GM18511 (cell line): ENCODE results near the gene STXBP6.

ENCODE experiments used
- ATAC-seq: cut with Tn5 transposase; IDR thresholded peaks from one replicate; pipeline ENCODE4 v1.9.1; 2021; ENCODE audit warnings: mild to moderate bottlenecking, moderate library complexity; ENCODE audit not compliant: unreplicated experiment

Gene STXBP6

GRCh38 chr14:24866067-24866639 lies 183.8 kb downstream of the STXBP6 start:
- ATAC-seq: no peak

GRCh38 chr14:24863968-24864684 lies 185.8 kb downstream of the STXBP6 start:
- ATAC-seq: no peak

GRCh38 chr14:24861083-24861630 lies 188.8 kb downstream of the STXBP6 start:
- ATAC-seq: no peak

GRCh38 chr14:24859559-24859958 lies 190.4 kb downstream of the STXBP6 start:
- no peak for ATAC-seq

- no peak for ATAC-seq
These were observed 191.3 kb downstream of the STXBP6 start for GRCh38 chr14:24858684-24859083.

GRCh38 chr14:24858052-24858451 lies 191.9 kb downstream of the STXBP6 start:
- no peak for ATAC-seq

- ATAC-seq: no peak
These were observed 192.7 kb downstream of the STXBP6 start for GRCh38 chr14:24857277-24857676.

GRCh38 chr14:24853446-24853845 lies 196.5 kb downstream of the STXBP6 start:
- ATAC-seq: no peak

- ATAC-seq: no peak
These were observed 197.5 kb downstream of the STXBP6 start for GRCh38 chr14:24852312-24853060.

- no peak for ATAC-seq
These were observed 198.1 kb downstream of the STXBP6 start for GRCh38 chr14:24851837-24852236.

- no peak for ATAC-seq
These were observed 198.5 kb downstream of the STXBP6 start for GRCh38 chr14:24851406-24851805.

- no peak for ATAC-seq
These were observed 199.9 kb downstream of the STXBP6 start for GRCh38 chr14:24850072-24850471.

GRCh38 chr14:24849471-24849870 lies 200.5 kb downstream of the STXBP6 start:
- no peak for ATAC-seq

GRCh38 chr14:24848102-24848790 lies 201.7 kb downstream of the STXBP6 start:
- ATAC-seq: no peak

- no peak for ATAC-seq
These were observed 202.3 kb downstream of the STXBP6 start for GRCh38 chr14:24847568-24848095.

- ATAC-seq: no peak
These were observed 203.7 kb downstream of the STXBP6 start for GRCh38 chr14:24846261-24846660.

- ATAC-seq: no peak
These were observed 204.1 kb downstream of the STXBP6 start for GRCh38 chr14:24845851-24846250.

- ATAC-seq: no peak
These were observed 205.9 kb downstream of the STXBP6 start for GRCh38 chr14:24844011-24844410.

- peak; percentile 99 for ATAC-seq
These were observed 206.5 kb downstream of the STXBP6 start for GRCh38 chr14:24843494-24843893.

- ATAC-seq: no peak
These were observed 209.6 kb downstream of the STXBP6 start for GRCh38 chr14:24840204-24840893.
